Tibial artery (tissue), 4 donors: ENCODE results near the gene TCEA2.

ENCODE experiments used
- DNase-seq, 2 donors: peaks; one replicate each; pipeline ENCODE4 v3.0.0-alpha.2; 2019
- H3K27ac ChIP-seq, 2 donors: fragments of 200-600 bp; sonication (generic) in 1 of 2; 1 replicate in 1 of 2; 2 replicates in 1 of 2; pipeline ENCODE4 v1.5.1; 2018 to 2019; ENCODE audit warnings: mild to moderate bottlenecking in 1 of 2
- H3K27me3 ChIP-seq, 2 donors: fragments of 200-600 bp; sonication (generic) in 1 of 2; one replicate each; pipeline versions ENCODE4 v1.5.1 to v1.6.0; 2016 to 2019
- H3K36me3 ChIP-seq, 3 donors: fragments of 200-600 bp; sonication (generic) in 2 of 3; one replicate each; pipeline ENCODE4 v1.5.1; 2016 to 2019; ENCODE audit warnings: mild to moderate bottlenecking in 2 of 3
- H3K4me1 ChIP-seq, 4 donors: fragments of 200-600 bp; sonication (generic) in 2 of 4; 1 replicate in 3 of 4; 2 replicates in 1 of 4; pipeline ENCODE4 v1.5.1; 2016 to 2019
- H3K4me3 ChIP-seq, 2 donors: fragments of 200-600 bp; sonication (generic) in 1 of 2; 1 replicate in 1 of 2; 2 replicates in 1 of 2; pipeline ENCODE4 v1.5.1; 2018 to 2019; ENCODE audit warnings: mild to moderate bottlenecking in 2 of 2
- H3K9me3 ChIP-seq, 3 donors: fragments of 200-600 bp; sonication (generic) in 1 of 3; one replicate each; pipeline ENCODE4 v1.5.1; 2016 to 2019
- intact Hi-C: fragments of 100-400 bp; cut with DNase I; formaldehyde crosslinking; loops from one replicate; pipeline ENCODE4 v1.15.0; 2023; ENCODE audit warnings: low total_unique reads
- TF ChIP-seq, protein P1 (sequence below), 2 experiments: fragments of 200-600 bp in 1 of 2; fragments of 450-650 bp in 1 of 2; IDR thresholded peaks; one replicate each; pipeline ENCODE4 v1.5.1; 2017 to 2019; ENCODE audit warnings: antibody characterized with exemption in 2 of 2, mild to moderate bottlenecking in 1 of 2, moderate library complexity in 1 of 2

The TCEA2 gene

DNA sequence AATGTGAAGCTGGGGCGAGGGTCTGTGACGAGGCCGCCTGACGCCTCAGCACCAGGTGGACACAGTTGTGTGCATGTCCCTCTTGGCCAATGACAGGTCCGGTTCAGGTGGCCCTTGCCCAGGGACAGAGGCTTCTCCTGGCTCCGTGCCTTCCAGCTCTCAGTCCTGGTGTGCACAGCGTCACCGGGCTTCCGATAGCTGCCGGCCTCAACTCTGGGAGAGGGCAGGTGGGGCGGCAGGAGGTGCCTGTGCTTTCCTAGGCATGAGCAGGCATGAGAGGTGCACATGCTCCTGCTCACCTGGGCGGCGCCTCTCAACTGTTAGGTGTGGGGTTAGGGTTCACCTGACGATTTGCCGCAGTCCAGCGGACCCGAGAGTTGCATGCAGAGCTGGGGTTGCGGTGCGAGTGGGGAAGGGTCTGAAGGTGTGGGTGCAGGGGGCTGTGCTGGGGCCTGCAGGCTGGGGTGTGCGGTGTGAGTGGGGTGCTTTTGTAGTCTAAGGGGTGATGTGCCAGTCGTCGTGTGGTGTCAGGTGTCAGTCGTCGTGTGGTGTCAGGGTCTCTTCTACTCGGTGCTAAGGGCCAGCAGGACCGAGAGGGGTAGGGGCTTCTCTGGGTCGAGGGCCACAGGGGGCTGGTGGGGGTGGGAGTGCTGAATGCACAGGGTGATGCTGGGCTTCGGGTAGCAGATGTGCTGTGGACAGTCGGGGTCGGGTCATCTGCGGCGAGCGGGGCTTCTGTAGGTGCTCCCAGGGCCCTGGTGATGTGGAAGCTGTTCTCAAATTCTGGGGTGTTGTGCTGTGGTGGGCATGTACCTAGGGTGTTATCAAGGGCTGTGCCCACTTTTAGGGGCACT lies 9.8 kb upstream of the TCEA2 start:
- TF ChIP-seq, protein P1, sequence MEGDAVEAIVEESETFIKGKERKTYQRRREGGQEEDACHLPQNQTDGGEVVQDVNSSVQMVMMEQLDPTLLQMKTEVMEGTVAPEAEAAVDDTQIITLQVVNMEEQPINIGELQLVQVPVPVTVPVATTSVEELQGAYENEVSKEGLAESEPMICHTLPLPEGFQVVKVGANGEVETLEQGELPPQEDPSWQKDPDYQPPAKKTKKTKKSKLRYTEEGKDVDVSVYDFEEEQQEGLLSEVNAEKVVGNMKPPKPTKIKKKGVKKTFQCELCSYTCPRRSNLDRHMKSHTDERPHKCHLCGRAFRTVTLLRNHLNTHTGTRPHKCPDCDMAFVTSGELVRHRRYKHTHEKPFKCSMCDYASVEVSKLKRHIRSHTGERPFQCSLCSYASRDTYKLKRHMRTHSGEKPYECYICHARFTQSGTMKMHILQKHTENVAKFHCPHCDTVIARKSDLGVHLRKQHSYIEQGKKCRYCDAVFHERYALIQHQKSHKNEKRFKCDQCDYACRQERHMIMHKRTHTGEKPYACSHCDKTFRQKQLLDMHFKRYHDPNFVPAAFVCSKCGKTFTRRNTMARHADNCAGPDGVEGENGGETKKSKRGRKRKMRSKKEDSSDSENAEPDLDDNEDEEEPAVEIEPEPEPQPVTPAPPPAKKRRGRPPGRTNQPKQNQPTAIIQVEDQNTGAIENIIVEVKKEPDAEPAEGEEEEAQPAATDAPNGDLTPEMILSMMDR (IDR thresholded peaks at IDR 0.05), result no peak
- H3K27me3 ChIP-seq, result peaks cover 5 to 97% of the 10 kb centered on the region in 2 donors
- DNase-seq, result no peak
- H3K4me3 ChIP-seq, result no peak overlapping the region
- no peaks in the 10 kb centered on the region for H3K36me3 ChIP-seq
- H3K4me1 ChIP-seq, result peaks cover 0 to 24% (median 13%) of the 10 kb centered on the region in 4 donors
- intact Hi-C loops, result no loop called here
- no peaks in the 10 kb centered on the region for H3K9me3 ChIP-seq
- no peak overlapping the region for H3K27ac ChIP-seq

DNA sequence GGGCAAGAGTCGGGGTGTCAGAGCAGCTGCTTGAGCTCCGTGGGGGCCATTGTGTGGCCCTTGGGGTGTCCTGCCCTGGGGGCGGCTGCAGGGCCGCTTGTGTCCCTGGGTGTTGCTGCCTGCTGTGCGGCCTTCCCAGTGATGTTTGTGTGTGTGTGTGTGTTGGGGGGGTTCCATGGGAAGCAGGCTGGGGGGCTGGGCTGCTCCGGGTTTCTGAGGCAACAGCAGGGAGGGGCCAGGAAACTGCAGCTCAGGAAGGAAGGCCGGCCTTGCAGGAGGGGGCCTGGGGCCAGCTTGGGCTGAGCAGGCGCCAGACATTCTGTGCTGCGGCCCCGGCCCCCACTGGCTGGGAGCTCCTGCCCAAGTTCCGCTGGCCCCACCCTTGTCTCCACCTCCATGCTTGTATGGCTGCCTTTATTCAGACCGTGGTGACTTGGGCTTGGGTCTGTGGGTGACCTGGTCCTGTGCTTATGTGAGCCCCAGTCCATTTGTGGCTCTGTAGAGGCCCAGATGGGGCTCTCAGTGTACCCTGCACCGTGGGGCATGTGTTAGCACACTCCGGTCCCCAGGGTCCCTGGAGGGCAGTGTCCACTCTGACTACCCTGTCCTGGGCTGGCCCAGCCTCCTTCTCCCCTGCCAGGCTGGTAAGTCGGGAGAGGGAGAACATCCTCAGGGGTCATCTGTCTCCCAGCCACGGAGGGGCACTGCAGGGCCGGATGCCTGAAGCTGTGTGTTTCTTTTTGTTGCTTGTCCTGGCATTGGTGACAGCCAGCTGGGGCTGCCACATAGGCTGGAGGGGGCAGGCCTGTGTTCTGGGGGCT lies 8.9 kb upstream of the TCEA2 start:
- H3K4me1 ChIP-seq, result peaks cover 0 to 16% (median 6%) of the 10 kb centered on the region in 4 donors
- H3K9me3 ChIP-seq, result no peaks in the 10 kb centered on the region
- peaks cover 5 to 93% of the 10 kb centered on the region in 2 donors for H3K27me3 ChIP-seq
- H3K36me3 ChIP-seq, result no peaks in the 10 kb centered on the region
- DNase-seq, result no peak
- H3K4me3 ChIP-seq, result no peak overlapping the region
- no peak overlapping the region for H3K27ac ChIP-seq
- intact Hi-C loops, result no loop called here
- TF ChIP-seq, protein P1 (IDR thresholded peaks at IDR 0.05), result no peak

DNA sequence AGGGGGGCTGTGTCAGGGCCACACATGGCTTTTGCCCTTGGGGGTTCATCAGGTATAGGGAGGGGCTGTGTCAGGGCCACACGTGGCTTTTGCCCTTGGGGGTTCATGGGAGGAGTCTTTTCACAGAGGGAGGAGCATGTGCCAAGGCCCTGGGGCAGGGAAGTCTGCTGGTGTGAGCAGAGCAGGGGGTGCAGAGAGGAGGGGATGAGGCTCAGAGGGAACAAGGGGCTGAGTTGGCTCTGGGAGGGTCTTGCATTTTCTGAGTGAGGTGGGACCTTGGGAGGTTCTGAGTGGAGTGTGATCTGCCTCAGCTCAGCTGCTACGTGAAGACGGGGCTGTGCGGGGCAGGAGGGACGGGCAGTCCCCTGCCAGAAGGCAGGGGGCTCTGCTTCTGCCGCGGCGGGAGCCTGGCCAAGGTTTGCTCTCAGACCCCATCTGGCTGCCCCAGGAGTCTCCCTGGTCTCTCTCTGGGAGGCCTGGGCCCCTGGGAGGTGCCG lies 7.6 kb upstream of the TCEA2 start:
- H3K4me1 ChIP-seq, result peaks cover 0 to 6% (median 0%) of the 10 kb centered on the region in 4 donors
- peaks cover 0 to 82% of the 10 kb centered on the region in 2 donors for H3K27me3 ChIP-seq
- H3K36me3 ChIP-seq, result no peaks in the 10 kb centered on the region
- H3K27ac ChIP-seq, result peak overlapping the region in 1 of 2 donors; percentile 15
- no peak for DNase-seq
- TF ChIP-seq, protein P1 (IDR thresholded peaks at IDR 0.05), result no peak
- no peaks in the 10 kb centered on the region for H3K9me3 ChIP-seq
- no peak overlapping the region for H3K4me3 ChIP-seq
- intact Hi-C loops, result no loop called here

DNA sequence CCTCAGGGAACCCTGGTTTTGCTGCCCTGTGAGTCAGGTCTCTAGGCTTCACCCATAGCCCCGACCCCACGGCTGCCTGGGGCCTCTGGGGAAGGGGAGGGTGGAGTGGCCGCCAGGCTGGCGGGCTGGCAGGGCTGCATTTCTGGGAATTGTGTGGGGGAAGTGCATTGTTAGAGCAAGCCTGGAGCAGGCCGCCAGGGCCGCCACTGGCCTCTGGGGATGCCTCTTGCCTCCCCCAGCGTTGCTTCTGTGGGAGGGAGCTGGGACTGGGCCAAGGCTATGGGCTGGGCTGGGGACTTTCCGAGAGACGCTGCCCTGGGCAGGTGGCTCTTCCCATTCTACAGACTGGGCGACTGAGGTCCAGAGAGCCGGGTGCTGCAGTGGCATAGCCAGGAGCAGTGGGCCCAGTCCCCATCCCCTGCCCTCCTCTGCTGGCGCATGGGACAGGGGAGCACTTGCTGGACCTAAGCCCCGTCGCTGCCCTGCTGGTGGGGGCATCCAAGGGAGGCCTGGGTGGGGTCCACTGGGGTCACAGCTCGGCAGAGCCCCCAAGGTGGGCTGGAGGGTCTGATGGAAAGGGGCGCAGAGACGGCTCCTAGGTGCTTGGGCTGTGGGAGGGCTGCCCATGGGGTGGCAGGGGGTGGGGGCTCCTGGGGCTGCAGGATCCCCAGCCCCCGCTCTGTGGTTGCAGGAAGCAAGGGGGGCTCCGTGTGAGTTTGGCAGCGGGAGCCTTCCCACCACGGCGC lies 6.9 kb upstream of the TCEA2 start:
- no peaks in the 10 kb centered on the region for H3K9me3 ChIP-seq
- peaks cover 0 to 76% of the 10 kb centered on the region in 2 donors for H3K27me3 ChIP-seq
- peak overlapping the region in 1 of 2 donors; percentile 15 for H3K27ac ChIP-seq
- H3K4me3 ChIP-seq, result no peak overlapping the region
- no peak for DNase-seq
- H3K4me1 ChIP-seq, result peaks cover 0 to 6% (median 0%) of the 10 kb centered on the region in 4 donors
- H3K36me3 ChIP-seq, result no peaks in the 10 kb centered on the region
- intact Hi-C loops, result no loop called here
- TF ChIP-seq, protein P1 (IDR thresholded peaks at IDR 0.05), result no peak

DNA sequence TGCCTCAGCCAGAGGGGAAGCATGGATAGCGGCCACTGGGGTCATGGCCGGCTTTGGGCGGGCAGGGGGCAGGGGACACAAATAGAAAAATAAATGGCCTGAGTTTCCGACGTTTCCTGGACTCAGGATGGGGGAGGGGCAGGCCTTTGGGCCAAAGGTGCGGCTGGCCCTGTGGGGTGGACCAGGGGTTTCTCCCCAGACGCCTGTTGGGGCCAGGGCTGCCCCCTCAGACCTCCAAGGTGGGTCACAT lies 6.4 kb upstream of the TCEA2 start:
- Histone ChIP-seq H3K27me3 (peaks cover 0 to 71% of the 10 kb centered on the region in 2 donors), H3K4me1 (peaks cover 0 to 6% (median 0%) of the 10 kb centered on the region in 4 donors), H3K36me3 (no peaks in the 10 kb centered on the region), H3K4me3 (no peak overlapping the region), H3K27ac (no peak overlapping the region), H3K9me3 (no peaks in the 10 kb centered on the region)
- TF ChIP-seq, protein P1 (IDR thresholded peaks at IDR 0.05), result no peak
- no peak for DNase-seq
- intact Hi-C loops, result no loop called here
